Inflammatory macrophage (primary cell): Measurements from ENCODE around the gene TRAF3.

ENCODE experiments used
- DNase-seq, 2 donors: peaks; one replicate each; pipeline ENCODE4 v3.0.0-alpha.2; 2020 to 2022

TRAF3 gene

GRCh38 chr14:102909462-102909861 lies 132.2 kb downstream of the TRAF3 start:
- no peak for DNase-seq

GRCh38 chr14:102909911-102910310 lies 132.7 kb downstream of the TRAF3 start:
- no peak for DNase-seq

GRCh38 chr14:102910442-102910841 lies 133.2 kb downstream of the TRAF3 start:
- no peak for DNase-seq

- no peak for DNase-seq
Measured at GRCh38 chr14:102911541-102911951, 134.3 kb downstream of the TRAF3 start.

GRCh38 chr14:102911991-102912761 lies 134.9 kb downstream of the TRAF3 start:
- no peak for DNase-seq

GRCh38 chr14:102913341-102914211 lies 136.3 kb downstream of the TRAF3 start:
- no peak for DNase-seq

- no peak for DNase-seq
Measured at GRCh38 chr14:102914474-102915291, 137.4 kb downstream of the TRAF3 start.

- no peak for DNase-seq
Measured at GRCh38 chr14:102915292-102916110, 138.3 kb downstream of the TRAF3 start.

GRCh38 chr14:102916347-102917055 lies 139.3 kb downstream of the TRAF3 start:
- DNase-seq, result no peak

- DNase-seq, result no peak
Measured at GRCh38 chr14:102917056-102917385, 139.8 kb downstream of the TRAF3 start.

- peak in 1 of 2 donors; percentile 20 for DNase-seq
Measured at GRCh38 chr14:102917469-102918211, 140.4 kb downstream of the TRAF3 start.

- no peak for DNase-seq
Measured at GRCh38 chr14:102918438-102918837, 141.2 kb downstream of the TRAF3 start.

- DNase-seq, result no peak
Measured at GRCh38 chr14:102920273-102920997, 143.2 kb downstream of the TRAF3 start.

- no peak for DNase-seq
Measured at GRCh38 chr14:102920998-102921304, 143.7 kb downstream of the TRAF3 start.

- no peak for DNase-seq
Measured at GRCh38 chr14:102922490-102923200, 145.4 kb downstream of the TRAF3 start, which contains the start of gene AMN. Gene AMN, plus strand, starts transcription at chr14:102922663. Its CDS starts 26 bp downstream, at chr14:102922689.

GRCh38 chr14:102923201-102923924 lies 146.1 kb downstream of the TRAF3 start:
- DNase-seq, result no peak

- no peak for DNase-seq
Measured at GRCh38 chr14:102923925-102924486, 146.8 kb downstream of the TRAF3 start.
